Measurements from ENCODE around the gene SKAP2. TPM values are rescaled to one million over a fixed set of nuclear protein-coding genes. Genes with fewer than 3 reads are reported as not detected.

SKAP2 gene
- total and polyA plus RNA-seq, 2 experiments from 2014 or later, result 2.5 to 4.4 TPM

DNA sequence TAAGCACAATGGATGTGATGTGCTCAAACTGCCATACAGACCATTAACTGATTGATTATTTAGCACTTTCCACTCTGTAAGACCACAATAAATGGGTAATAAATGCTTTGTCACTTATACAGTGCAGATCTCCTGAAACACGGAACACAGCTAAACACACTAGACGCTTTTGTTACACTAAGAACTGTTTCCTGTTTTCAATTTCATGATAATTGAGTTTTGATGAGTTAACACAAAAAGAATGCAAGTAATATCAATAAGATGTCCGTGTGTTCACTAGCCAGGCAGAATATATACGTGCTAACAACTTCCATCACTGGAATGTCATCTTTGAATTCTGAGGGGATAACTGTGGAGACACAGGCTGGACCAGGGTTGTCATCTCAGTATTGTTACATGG is 178.8 kb downstream of the SKAP2 start:
- Histone ChIP-seq H3K27ac (ENCODE audit: low read depth) (no peak overlapping the region), H3K36me3 (ENCODE audit: insufficient read depth) (no peaks in the 10 kb centered on the region), H3K79me2 (replicated peaks; ENCODE audit: insufficient read depth) (no peaks in the 10 kb centered on the region), H3K4me3 (no peak overlapping the region), H2AFZ (no peak overlapping the region), H3K4me2 (no peak overlapping the region), H3K4me1 (ENCODE audit: insufficient read depth) (peaks cover 10% of the 10 kb centered on the region), H3K9me2 (ENCODE audit: insufficient read depth) (no peaks in the 10 kb centered on the region), H4K20me1 (replicated peaks; ENCODE audit: insufficient read depth) (no peaks in the 10 kb centered on the region), H3K27me3 (ENCODE audit: insufficient read depth) (no peaks in the 10 kb centered on the region), H3F3A (replicated peaks; ENCODE audit: low read depth) (no peaks in the 10 kb centered on the region)
- Mint-ChIP-seq H3K27ac (no peak overlapping the region), H3K9me3 (no peaks in the 10 kb centered on the region), H3K36me3 (ENCODE audit: low read depth) (no peaks in the 10 kb centered on the region), H3K4me3 (no peak overlapping the region), H3K4me1 (peaks cover 10% of the 10 kb centered on the region), H3K27me3 (ENCODE audit: insufficient read depth, low read depth, poor library complexity) (peaks cover 2% of the 10 kb centered on the region)
- DNase-seq (ENCODE audit: low spot score) (no peak), ATAC-seq (no peak)
- TF ChIP-seq JUNB (IDR thresholded peaks at IDR 0.05; ENCODE audit: unreplicated experiment) (no peak), ZNF114 (CRISPR knock-in tag; IDR thresholded peaks at IDR 0.05) (no peak), NANOG (IDR thresholded peaks at IDR 0.05; ENCODE audit: borderline replicate concordance) (no peak), POLR2AphosphoS5 (IDR thresholded peaks at IDR 0.05; ENCODE audit: low read depth) (no peak), ZNF331 (CRISPR knock-in tag; IDR thresholded peaks at IDR 0.05; ENCODE audit: low read depth) (no peak), STAT1 (IDR thresholded peaks at IDR 0.05; ENCODE audit: unreplicated experiment) (no peak), EZH2phosphoT487 (IDR thresholded peaks at IDR 0.05; ENCODE audit: unreplicated experiment) (no peak), CREB1 (CRISPR knock-in tag; IDR thresholded peaks at IDR 0.05; ENCODE audit: low read depth) (no peak), EZH2 (IDR thresholded peaks at IDR 0.05; ENCODE audit: low read depth, unreplicated experiment) (no peak)
- TF ChIP-seq, protein P1, sequence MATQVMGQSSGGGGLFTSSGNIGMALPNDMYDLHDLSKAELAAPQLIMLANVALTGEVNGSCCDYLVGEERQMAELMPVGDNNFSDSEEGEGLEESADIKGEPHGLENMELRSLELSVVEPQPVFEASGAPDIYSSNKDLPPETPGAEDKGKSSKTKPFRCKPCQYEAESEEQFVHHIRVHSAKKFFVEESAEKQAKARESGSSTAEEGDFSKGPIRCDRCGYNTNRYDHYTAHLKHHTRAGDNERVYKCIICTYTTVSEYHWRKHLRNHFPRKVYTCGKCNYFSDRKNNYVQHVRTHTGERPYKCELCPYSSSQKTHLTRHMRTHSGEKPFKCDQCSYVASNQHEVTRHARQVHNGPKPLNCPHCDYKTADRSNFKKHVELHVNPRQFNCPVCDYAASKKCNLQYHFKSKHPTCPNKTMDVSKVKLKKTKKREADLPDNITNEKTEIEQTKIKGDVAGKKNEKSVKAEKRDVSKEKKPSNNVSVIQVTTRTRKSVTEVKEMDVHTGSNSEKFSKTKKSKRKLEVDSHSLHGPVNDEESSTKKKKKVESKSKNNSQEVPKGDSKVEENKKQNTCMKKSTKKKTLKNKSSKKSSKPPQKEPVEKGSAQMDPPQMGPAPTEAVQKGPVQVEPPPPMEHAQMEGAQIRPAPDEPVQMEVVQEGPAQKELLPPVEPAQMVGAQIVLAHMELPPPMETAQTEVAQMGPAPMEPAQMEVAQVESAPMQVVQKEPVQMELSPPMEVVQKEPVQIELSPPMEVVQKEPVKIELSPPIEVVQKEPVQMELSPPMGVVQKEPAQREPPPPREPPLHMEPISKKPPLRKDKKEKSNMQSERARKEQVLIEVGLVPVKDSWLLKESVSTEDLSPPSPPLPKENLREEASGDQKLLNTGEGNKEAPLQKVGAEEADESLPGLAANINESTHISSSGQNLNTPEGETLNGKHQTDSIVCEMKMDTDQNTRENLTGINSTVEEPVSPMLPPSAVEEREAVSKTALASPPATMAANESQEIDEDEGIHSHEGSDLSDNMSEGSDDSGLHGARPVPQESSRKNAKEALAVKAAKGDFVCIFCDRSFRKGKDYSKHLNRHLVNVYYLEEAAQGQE (IDR thresholded peaks at IDR 0.05; ENCODE audit: unreplicated experiment), result no peak
- TF ChIP-seq, protein P2, sequence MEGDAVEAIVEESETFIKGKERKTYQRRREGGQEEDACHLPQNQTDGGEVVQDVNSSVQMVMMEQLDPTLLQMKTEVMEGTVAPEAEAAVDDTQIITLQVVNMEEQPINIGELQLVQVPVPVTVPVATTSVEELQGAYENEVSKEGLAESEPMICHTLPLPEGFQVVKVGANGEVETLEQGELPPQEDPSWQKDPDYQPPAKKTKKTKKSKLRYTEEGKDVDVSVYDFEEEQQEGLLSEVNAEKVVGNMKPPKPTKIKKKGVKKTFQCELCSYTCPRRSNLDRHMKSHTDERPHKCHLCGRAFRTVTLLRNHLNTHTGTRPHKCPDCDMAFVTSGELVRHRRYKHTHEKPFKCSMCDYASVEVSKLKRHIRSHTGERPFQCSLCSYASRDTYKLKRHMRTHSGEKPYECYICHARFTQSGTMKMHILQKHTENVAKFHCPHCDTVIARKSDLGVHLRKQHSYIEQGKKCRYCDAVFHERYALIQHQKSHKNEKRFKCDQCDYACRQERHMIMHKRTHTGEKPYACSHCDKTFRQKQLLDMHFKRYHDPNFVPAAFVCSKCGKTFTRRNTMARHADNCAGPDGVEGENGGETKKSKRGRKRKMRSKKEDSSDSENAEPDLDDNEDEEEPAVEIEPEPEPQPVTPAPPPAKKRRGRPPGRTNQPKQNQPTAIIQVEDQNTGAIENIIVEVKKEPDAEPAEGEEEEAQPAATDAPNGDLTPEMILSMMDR (conservative IDR thresholded peaks at IDR 0.05; ENCODE audit: low read depth in 2 of 2), result no peak
- TF ChIP-seq, protein P3, sequence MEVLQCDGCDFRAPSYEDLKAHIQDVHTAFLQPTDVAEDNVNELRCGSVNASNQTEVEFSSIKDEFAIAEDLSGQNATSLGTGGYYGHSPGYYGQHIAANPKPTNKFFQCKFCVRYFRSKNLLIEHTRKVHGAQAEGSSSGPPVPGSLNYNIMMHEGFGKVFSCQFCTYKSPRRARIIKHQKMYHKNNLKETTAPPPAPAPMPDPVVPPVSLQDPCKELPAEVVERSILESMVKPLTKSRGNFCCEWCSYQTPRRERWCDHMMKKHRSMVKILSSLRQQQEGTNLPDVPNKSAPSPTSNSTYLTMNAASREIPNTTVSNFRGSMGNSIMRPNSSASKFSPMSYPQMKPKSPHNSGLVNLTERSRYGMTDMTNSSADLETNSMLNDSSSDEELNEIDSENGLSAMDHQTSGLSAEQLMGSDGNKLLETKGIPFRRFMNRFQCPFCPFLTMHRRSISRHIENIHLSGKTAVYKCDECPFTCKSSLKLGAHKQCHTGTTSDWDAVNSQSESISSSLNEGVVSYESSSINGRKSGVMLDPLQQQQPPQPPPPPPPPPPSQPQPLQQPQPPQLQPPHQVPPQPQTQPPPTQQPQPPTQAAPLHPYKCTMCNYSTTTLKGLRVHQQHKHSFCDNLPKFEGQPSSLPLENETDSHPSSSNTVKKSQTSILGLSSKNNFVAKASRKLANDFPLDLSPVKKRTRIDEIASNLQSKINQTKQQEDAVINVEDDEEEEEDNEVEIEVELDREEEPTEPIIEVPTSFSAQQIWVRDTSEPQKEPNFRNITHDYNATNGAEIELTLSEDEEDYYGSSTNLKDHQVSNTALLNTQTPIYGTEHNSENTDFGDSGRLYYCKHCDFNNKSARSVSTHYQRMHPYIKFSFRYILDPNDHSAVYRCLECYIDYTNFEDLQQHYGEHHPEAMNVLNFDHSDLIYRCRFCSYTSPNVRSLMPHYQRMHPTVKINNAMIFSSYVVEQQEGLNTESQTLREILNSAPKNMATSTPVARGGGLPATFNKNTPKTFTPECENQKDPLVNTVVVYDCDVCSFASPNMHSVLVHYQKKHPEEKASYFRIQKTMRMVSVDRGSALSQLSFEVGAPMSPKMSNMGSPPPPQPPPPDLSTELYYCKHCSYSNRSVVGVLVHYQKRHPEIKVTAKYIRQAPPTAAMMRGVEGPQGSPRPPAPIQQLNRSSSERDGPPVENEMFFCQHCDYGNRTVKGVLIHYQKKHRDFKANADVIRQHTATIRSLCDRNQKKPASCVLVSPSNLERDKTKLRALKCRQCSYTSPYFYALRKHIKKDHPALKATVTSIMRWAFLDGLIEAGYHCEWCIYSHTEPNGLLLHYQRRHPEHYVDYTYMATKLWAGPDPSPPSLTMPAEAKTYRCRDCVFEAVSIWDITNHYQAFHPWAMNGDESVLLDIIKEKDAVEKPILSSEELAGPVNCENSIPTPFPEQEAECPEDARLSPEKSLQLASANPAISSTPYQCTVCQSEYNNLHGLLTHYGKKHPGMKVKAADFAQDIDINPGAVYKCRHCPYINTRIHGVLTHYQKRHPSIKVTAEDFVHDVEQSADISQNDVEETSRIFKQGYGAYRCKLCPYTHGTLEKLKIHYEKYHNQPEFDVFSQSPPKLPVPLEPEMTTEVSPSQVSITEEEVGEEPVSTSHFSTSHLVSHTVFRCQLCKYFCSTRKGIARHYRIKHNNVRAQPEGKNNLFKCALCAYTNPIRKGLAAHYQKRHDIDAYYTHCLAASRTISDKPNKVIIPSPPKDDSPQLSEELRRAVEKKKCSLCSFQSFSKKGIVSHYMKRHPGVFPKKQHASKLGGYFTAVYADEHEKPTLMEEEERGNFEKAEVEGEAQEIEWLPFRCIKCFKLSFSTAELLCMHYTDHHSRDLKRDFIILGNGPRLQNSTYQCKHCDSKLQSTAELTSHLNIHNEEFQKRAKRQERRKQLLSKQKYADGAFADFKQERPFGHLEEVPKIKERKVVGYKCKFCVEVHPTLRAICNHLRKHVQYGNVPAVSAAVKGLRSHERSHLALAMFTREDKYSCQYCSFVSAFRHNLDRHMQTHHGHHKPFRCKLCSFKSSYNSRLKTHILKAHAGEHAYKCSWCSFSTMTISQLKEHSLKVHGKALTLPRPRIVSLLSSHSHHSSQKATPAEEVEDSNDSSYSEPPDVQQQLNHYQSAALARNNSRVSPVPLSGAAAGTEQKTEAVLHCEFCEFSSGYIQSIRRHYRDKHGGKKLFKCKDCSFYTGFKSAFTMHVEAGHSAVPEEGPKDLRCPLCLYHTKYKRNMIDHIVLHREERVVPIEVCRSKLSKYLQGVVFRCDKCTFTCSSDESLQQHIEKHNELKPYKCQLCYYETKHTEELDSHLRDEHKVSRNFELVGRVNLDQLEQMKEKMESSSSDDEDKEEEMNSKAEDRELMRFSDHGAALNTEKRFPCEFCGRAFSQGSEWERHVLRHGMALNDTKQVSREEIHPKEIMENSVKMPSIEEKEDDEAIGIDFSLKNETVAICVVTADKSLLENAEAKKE (CRISPR knock-in tag; IDR thresholded peaks at IDR 0.05), result no peak
- TF ChIP-seq, protein P4, sequence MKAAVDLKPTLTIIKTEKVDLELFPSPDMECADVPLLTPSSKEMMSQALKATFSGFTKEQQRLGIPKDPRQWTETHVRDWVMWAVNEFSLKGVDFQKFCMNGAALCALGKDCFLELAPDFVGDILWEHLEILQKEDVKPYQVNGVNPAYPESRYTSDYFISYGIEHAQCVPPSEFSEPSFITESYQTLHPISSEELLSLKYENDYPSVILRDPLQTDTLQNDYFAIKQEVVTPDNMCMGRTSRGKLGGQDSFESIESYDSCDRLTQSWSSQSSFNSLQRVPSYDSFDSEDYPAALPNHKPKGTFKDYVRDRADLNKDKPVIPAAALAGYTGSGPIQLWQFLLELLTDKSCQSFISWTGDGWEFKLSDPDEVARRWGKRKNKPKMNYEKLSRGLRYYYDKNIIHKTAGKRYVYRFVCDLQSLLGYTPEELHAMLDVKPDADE (IDR thresholded peaks at IDR 0.05), result no peak

All from GM23338 (cell line).